Measurements from ENCODE around the gene SEC16A. TPM values are rescaled to one million over a fixed set of nuclear protein-coding genes. Genes with fewer than 3 reads are reported as not detected.

SEC16A gene
- total RNA-seq, 1 donor = 38.4 TPM

DNA sequence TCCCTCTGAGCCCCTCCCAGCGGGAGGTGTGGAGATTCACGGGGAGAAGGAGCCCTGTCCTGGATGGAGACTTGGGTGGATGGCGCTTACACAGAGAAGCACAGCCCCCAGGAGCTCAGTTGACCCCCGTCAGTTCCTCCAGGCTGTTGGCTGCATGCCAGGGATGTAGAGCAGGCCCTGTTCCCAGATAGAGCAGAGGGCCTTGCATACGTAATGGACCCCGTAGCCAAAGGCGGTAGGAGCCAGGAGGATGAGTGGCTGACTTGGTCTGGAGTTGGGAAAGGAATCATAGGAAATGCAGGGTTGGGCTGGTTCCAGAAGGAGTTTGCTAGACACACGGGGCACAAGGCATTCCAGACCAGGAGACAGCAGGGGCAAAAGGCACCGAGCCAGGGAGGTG, 69.9 kb downstream of the SEC16A start:
- Histone ChIP-seq H3K4me3 (ENCODE audit: insufficient read depth, low read length) (no peak overlapping the region), H3K4me1 (ENCODE audit: insufficient read depth, low read length) (peaks cover 20% of the 10 kb centered on the region), H3K36me3 (ENCODE audit: insufficient read depth, low read length) (peaks cover 56% of the 10 kb centered on the region), H3K79me2 (ENCODE audit: insufficient read depth, low read length) (peaks cover 78% of the 10 kb centered on the region), H3K27ac (ENCODE audit: low read depth, low read length) (no peak overlapping the region), H4K20me1 (ENCODE audit: insufficient read depth, low read length) (peaks cover 43% of the 10 kb centered on the region), H2AFZ (ENCODE audit: low read length) (no peak overlapping the region), H3K4me2 (ENCODE audit: insufficient read depth, low read length) (no peak overlapping the region), H3K27me3 (ENCODE audit: insufficient read depth, low read length) (no peaks in the 10 kb centered on the region), H3K9me3 (ENCODE audit: low read depth, low read length) (no peaks in the 10 kb centered on the region)
- DNase-seq (ENCODE audit: insufficient read length, low spot score, missing footprints) = no peak
- TF ChIP-seq, protein P1, sequence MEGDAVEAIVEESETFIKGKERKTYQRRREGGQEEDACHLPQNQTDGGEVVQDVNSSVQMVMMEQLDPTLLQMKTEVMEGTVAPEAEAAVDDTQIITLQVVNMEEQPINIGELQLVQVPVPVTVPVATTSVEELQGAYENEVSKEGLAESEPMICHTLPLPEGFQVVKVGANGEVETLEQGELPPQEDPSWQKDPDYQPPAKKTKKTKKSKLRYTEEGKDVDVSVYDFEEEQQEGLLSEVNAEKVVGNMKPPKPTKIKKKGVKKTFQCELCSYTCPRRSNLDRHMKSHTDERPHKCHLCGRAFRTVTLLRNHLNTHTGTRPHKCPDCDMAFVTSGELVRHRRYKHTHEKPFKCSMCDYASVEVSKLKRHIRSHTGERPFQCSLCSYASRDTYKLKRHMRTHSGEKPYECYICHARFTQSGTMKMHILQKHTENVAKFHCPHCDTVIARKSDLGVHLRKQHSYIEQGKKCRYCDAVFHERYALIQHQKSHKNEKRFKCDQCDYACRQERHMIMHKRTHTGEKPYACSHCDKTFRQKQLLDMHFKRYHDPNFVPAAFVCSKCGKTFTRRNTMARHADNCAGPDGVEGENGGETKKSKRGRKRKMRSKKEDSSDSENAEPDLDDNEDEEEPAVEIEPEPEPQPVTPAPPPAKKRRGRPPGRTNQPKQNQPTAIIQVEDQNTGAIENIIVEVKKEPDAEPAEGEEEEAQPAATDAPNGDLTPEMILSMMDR (IDR thresholded peaks at IDR 0.05; ENCODE audit: extremely low read depth, low read depth, low read length) = no peak

- Histone ChIP-seq H3K4me3 (ENCODE audit: insufficient read depth, low read length) (peak overlapping the region; percentile 97), H3K79me2 (ENCODE audit: insufficient read depth, low read length) (peaks cover 77% of the 10 kb centered on the region), H3K27me3 (ENCODE audit: insufficient read depth, low read length) (no peaks in the 10 kb centered on the region), H3K9me3 (ENCODE audit: low read depth, low read length) (no peaks in the 10 kb centered on the region), H3K4me2 (ENCODE audit: insufficient read depth, low read length) (peak overlapping the region; percentile 99), H3K36me3 (ENCODE audit: insufficient read depth, low read length) (peaks cover 53% of the 10 kb centered on the region), H3K27ac (ENCODE audit: low read depth, low read length) (peak overlapping the region; percentile 96), H4K20me1 (ENCODE audit: insufficient read depth, low read length) (peaks cover 40% of the 10 kb centered on the region), H2AFZ (ENCODE audit: low read length) (no peak overlapping the region), H3K4me1 (ENCODE audit: insufficient read depth, low read length) (peaks cover 20% of the 10 kb centered on the region)
- no peak for DNase-seq (ENCODE audit: insufficient read length, low spot score, missing footprints)
- TF ChIP-seq, protein P1 (IDR thresholded peaks at IDR 0.05; ENCODE audit: extremely low read depth, low read depth, low read length) = no peak
Observed at GRCh38 chr9:136411378-136411777, 71.5 kb downstream of the SEC16A start.

DNA sequence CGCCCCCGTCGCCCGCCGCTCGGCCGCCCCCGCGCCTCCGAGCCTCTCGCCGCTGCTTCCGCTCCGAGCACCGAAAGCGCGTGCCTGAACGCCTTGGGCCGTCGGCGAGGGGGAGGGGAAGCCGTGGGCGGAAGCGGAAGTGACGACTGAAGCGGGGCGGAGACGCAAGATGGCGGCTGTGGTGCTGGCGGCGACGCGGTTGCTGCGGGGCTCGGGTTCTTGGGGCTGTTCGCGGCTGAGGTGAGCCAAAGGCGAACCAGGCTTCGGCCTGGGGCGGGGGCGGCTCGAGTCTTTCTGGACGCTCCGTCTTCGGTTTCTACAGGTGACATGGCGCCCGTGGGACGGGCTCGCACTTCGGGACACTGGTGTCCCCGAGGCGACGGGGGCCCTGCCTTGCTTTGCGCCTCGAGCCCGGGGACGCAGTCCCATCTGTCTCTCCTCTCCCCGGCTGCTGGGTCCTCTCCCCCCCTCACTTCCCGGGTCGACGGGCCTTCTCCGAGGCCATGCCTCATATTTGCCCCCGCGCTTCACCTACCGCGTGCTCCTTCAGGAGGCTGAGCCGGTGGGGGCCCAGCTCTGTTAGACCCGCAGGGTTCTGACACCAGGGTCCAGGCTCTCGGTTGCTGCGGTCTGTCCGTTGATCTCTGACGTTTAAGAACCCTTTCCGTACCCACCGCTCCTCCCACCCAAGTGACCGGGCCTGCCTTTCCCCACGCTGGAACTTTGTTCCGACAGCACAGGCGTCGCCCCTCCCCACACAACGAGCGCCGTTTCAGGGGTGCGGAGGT, 72.1 kb downstream of the SEC16A start, which contains the start of the genes ENTR1 and PMPCA:
ENTR1 (minus strand) TSS at position 115 of the 788 bp plus-strand sequence. CDS start 217 bp downstream, outside the sequence.
PMPCA (plus strand) TSS at position 159 of the 788 bp plus-strand sequence; CDS start at position 170, 11 bp downstream.
- peak; percentile 100 for DNase-seq (ENCODE audit: insufficient read length, low spot score, missing footprints)
- H3K79me2 ChIP-seq (ENCODE audit: insufficient read depth, low read length) = peaks cover 71% of the 10 kb centered on the region
- peaks cover 20% of the 10 kb centered on the region for H3K4me1 ChIP-seq (ENCODE audit: insufficient read depth, low read length)
- no peaks in the 10 kb centered on the region for H3K9me3 ChIP-seq (ENCODE audit: low read depth, low read length)
- H3K4me3 ChIP-seq (ENCODE audit: insufficient read depth, low read length) = peak within 1 kb of the TSS; percentile 97
- TF ChIP-seq, protein P1 (IDR thresholded peaks at IDR 0.05; ENCODE audit: extremely low read depth, low read depth, low read length) = no peak
- H3K36me3 ChIP-seq (ENCODE audit: insufficient read depth, low read length) = peaks cover 51% of the 10 kb centered on the region
- H3K27ac ChIP-seq (ENCODE audit: low read depth, low read length) = peak within 1 kb of the TSS; percentile 96
- peak within 1 kb of the TSS; percentile 99 for H3K4me2 ChIP-seq (ENCODE audit: insufficient read depth, low read length)
- H4K20me1 ChIP-seq (ENCODE audit: insufficient read depth, low read length) = peaks cover 40% of the 10 kb centered on the region
- no peaks in the 10 kb centered on the region for H3K27me3 ChIP-seq (ENCODE audit: insufficient read depth, low read length)
- peak within 1 kb of the TSS; percentile 77 for H2AFZ ChIP-seq (ENCODE audit: low read length)

Data from osteoblast (primary cell).